CD4-positive, alpha-beta memory T cell (primary cell): ENCODE data around the gene RSBN1. TPM values are rescaled to one million over a fixed set of nuclear protein-coding genes. Genes with fewer than 3 reads are reported as not detected.
"Not testable (repeated sequence)": the region's sequence is repeated elsewhere in the genome, so short reads cannot be mapped to it uniquely, and the experiment has no call there.

Experiments used
- CTCF ChIA-PET: fragments of 350-600 bp; sonication (Branson Sonifier 250); formaldehyde crosslinking; loops from one replicate; lab custom pipeline; 2021; ENCODE audit warnings: inconsistent platforms; ENCODE audit not compliant: partially characterized antibody; lab: Charles Lee
- POLR2A ChIA-PET: fragments of 350-600 bp; sonication (Branson Sonifier 250); formaldehyde crosslinking; loops from one replicate; lab custom pipeline; 2021; ENCODE audit not compliant: partially characterized antibody; lab: Charles Lee
- DNase-seq, 5 donors: peaks; one replicate each; pipeline versions ENCODE4 v3.0.0 to v3.0.0-alpha.2; 2020 to 2022; ENCODE audit warnings: mixed read lengths in 1 of 5
- H3K27ac ChIP-seq: one replicate; pipeline ENCODE4 v1.7.0; 2013; ENCODE audit warnings: low read depth, low read length
- H3K27me3 ChIP-seq: 2 replicates; pipeline ENCODE4 v1.7.0; 2013; ENCODE audit warnings: mild to moderate bottlenecking, low read length, moderate library complexity; ENCODE audit not compliant: insufficient read depth
- H3K36me3 ChIP-seq: 2 replicates; pipeline ENCODE4 v1.7.0; 2013; ENCODE audit warnings: mild to moderate bottlenecking, low read length, moderate library complexity; ENCODE audit not compliant: insufficient read depth
- H3K4me1 ChIP-seq: 2 replicates; pipeline ENCODE4 v1.7.0; 2013; ENCODE audit warnings: mild to moderate bottlenecking, low read length, moderate library complexity; ENCODE audit not compliant: insufficient read depth
- H3K4me3 ChIP-seq, 2 donors: one replicate each; pipeline ENCODE4 v1.7.0; 2013; ENCODE audit warnings: low read length in 2 of 2, mild to moderate bottlenecking in 1 of 2
- H3K9me3 ChIP-seq, 2 donors: one replicate each; pipeline ENCODE4 v1.7.0; 2013; ENCODE audit warnings: low read length in 2 of 2, control low read depth in 1 of 2; ENCODE audit not compliant: control insufficient read depth in 1 of 2
- H3K27ac Mint-ChIP-seq, 7 donors: one replicate each; pipeline ENCODE4 v1.8.0; 2020 to 2021; ENCODE audit warnings: mixed read lengths in 7 of 7, mild to moderate bottlenecking in 6 of 7, inconsistent platforms in 3 of 7, moderate library complexity in 3 of 7
- H3K27me3 Mint-ChIP-seq, 2 donors: one replicate each; pipeline ENCODE4 v1.8.0; 2020 to 2021; ENCODE audit warnings: mixed read lengths in 2 of 2
- H3K36me3 Mint-ChIP-seq, 2 donors: one replicate each; pipeline ENCODE4 v1.8.0; 2020 to 2021; ENCODE audit warnings: mixed read lengths in 2 of 2, inconsistent platforms in 1 of 2, mild to moderate bottlenecking in 1 of 2
- H3K4me1 Mint-ChIP-seq, 4 donors: one replicate each; pipeline ENCODE4 v1.8.0; 2020 to 2021; ENCODE audit warnings: mixed read lengths in 4 of 4, mild to moderate bottlenecking in 1 of 4
- H3K4me3 Mint-ChIP-seq, 8 donors: one replicate each; pipeline ENCODE4 v1.8.0; 2020 to 2021; ENCODE audit warnings: mixed read lengths in 8 of 8, mild to moderate bottlenecking in 7 of 8, moderate library complexity in 6 of 8, inconsistent platforms in 3 of 8
- H3K9me3 Mint-ChIP-seq, 8 donors: one replicate each; pipeline ENCODE4 v1.8.0; 2020 to 2021; ENCODE audit warnings: mixed read lengths in 8 of 8, mild to moderate bottlenecking in 5 of 8, inconsistent platforms in 3 of 8, moderate library complexity in 1 of 8
- intact Hi-C: fragments of 100-400 bp; cut with micrococcal nuclease; formaldehyde crosslinking; loops from one replicate; pipeline ENCODE4 v1.15.1; 2023
- polyA plus RNA-seq, 2 donors: library from polyadenylated mRNA; unstranded; fragments of 300-500 nt; fragmentation: Illumina TruSeq; gene quantifications; one replicate each; pipeline ENCODE4 v1.2.3, GENCODE V29; 2021
- total RNA-seq, 2 experiments: library from RNA; stranded (reverse); gene quantifications; one replicate each; pipeline ENCODE4 v1.2.3, GENCODE V29; 2021

Gene RSBN1
- total and polyA plus RNA-seq, 4 experiments from 2014 or later, result 41.1 to 60.2 (median 55.3) TPM

DNA sequence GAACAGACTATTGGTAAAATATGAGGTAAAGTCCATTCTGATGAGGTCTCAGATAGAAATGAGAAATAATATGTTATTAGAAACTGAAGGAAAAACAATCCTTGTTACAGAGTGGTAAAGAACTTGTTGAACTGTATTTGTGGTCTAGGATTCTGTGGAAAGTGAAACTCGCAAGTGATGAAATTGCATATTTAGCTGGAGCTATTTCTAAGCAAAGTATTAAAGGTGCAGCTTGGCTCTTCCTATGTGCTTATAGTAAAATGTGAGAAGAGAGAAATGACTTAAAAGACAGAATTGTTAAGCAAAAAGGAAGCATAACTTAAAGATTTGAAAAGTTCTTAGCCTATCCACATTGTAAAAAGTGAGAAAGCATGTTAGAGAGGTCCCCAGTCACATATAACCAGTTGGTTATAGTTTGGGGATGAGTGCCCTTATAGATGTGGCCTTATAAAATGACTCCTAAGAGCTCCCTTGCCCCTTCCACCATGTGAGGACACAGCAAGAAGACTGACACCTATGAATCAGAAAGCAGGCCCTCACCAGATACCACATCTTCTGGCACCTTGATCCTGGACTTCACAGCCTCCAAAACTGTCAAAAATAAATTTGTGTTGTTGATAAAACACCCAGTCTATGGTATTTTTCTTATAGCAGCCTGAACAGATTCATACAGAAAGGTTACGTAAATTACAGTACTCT is 77.8 kb downstream of the RSBN1 start:
- Histone ChIP-seq H3K4me3 (no peak overlapping the region), H3K36me3 (no peaks in the 10 kb centered on the region), H3K27me3 (no peaks in the 10 kb centered on the region), H3K4me1 (no peaks in the 10 kb centered on the region), H3K27ac (no peak overlapping the region), H3K9me3 (no peaks in the 10 kb centered on the region)
- H3K4me3 Mint-ChIP-seq, result no peak overlapping the region
- ChIA-PET CTCF (no interaction called here), POLR2A (no interaction called here)
- H3K4me1 Mint-ChIP-seq, result no peaks in the 10 kb centered on the region
- no peak for DNase-seq
- H3K36me3 Mint-ChIP-seq, result peaks cover 17 to 22% of the 10 kb centered on the region in 2 donors
- intact Hi-C loops, result no loop called here
- peak overlapping the region in 2 of 7 donors; percentile 70 to 84 for H3K27ac Mint-ChIP-seq
- H3K27me3 Mint-ChIP-seq, result no peaks in the 10 kb centered on the region
- no peaks in the 10 kb centered on the region for H3K9me3 Mint-ChIP-seq

GRCh38 chr1:113732802-113733201 is 79.5 kb downstream of the RSBN1 start:
- no peaks in the 10 kb centered on the region for H3K36me3 ChIP-seq
- H3K27ac Mint-ChIP-seq, result no peak overlapping the region
- peaks cover 15 to 27% of the 10 kb centered on the region in 2 donors for H3K36me3 Mint-ChIP-seq
- peaks cover 0 to 2% (median 0%) of the 10 kb centered on the region in 4 donors for H3K4me1 Mint-ChIP-seq
- POLR2A ChIA-PET, result no interaction called here
- H3K9me3 Mint-ChIP-seq, result no peaks in the 10 kb centered on the region
- no peak for DNase-seq
- CTCF ChIA-PET, result no interaction called here
- no peaks in the 10 kb centered on the region for H3K9me3 ChIP-seq
- intact Hi-C loops, result no loop called here
- H3K27me3 ChIP-seq, result no peaks in the 10 kb centered on the region
- H3K27ac ChIP-seq, result no peak overlapping the region
- no peak overlapping the region for H3K4me3 Mint-ChIP-seq
- H3K4me1 ChIP-seq, result no peaks in the 10 kb centered on the region
- H3K27me3 Mint-ChIP-seq, result no peaks in the 10 kb centered on the region
- no peak overlapping the region for H3K4me3 ChIP-seq

- POLR2A ChIA-PET, result no interaction called here
- CTCF ChIA-PET, result no interaction called here
- intact Hi-C loops, result no loop called here
- Mint-ChIP-seq H3K9me3 (peaks cover 3 to 16% (median 9%) of the 10 kb centered on the region in 8 donors), H3K4me1 (peaks cover 0 to under 1% (median 0%) of the 10 kb centered on the region in 4 donors), H3K27me3 (no peaks in the 10 kb centered on the region), H3K4me3 (no peak overlapping the region), H3K27ac (peak overlapping the region in 1 of 7 donors; percentile 23), H3K36me3 (peaks cover 42 to 61% of the 10 kb centered on the region in 2 donors)
- no peak overlapping the region for H3K27ac ChIP-seq
- DNase-seq, result no peak
- H3K9me3 ChIP-seq, result no peaks in the 10 kb centered on the region
- no peaks in the 10 kb centered on the region for H3K4me1 ChIP-seq
- H3K4me3 ChIP-seq, result no peak overlapping the region
- no peaks in the 10 kb centered on the region for H3K27me3 ChIP-seq
- no peaks in the 10 kb centered on the region for H3K36me3 ChIP-seq
These were observed 91.3 kb downstream of the RSBN1 start for GRCh38 chr1:113721010-113721409.

GRCh38 chr1:113718621-113719020 is 93.7 kb downstream of the RSBN1 start:
- H3K27me3 ChIP-seq, H3K27me3 Mint-ChIP-seq, H3K27ac Mint-ChIP-seq, H3K4me1 ChIP-seq, H3K9me3 ChIP-seq, DNase-seq, POLR2A ChIA-PET, H3K4me3 Mint-ChIP-seq, intact Hi-C loops, H3K4me3 ChIP-seq, H3K4me1 Mint-ChIP-seq, H3K36me3 ChIP-seq, H3K27ac ChIP-seq: not testable (repeated sequence)
- Mint-ChIP-seq H3K9me3 (peaks cover 3 to 16% (median 9%) of the 10 kb centered on the region in 8 donors), H3K36me3 (peaks cover 42 to 57% of the 10 kb centered on the region in 2 donors)
- CTCF ChIA-PET, result interaction anchor here (0.7 kb wide), 1 partner anchor 122 kb away, joined by 3 read pairs; no protein-coding TSS in a partner anchor

DNA sequence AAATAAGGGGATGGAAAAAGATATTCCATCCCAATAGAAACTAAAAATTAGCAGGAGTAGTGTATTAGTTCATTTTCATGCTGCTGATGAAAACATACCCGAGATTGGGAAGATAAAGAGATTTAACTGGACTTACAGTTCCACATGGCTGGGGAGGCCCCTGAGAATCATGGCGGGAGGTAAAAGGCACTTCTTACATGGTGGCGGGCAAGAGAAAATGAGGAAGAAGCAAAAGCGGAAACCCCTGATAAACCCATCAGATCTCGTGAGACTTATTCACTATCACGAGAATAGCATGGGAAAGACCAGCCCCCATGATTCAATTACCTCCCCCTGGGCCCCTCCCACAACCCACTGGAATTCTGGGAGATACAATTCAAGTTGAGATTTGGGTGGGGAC is 94.8 kb downstream of the RSBN1 start:
- intact Hi-C loops, H3K9me3 ChIP-seq, POLR2A ChIA-PET, H3K4me3 Mint-ChIP-seq, H3K27me3 Mint-ChIP-seq, H3K27ac Mint-ChIP-seq, H3K36me3 ChIP-seq, H3K27ac ChIP-seq, H3K4me1 ChIP-seq, H3K4me3 ChIP-seq, H3K27me3 ChIP-seq, DNase-seq, H3K4me1 Mint-ChIP-seq, CTCF ChIA-PET: not testable (repeated sequence)
- H3K9me3 Mint-ChIP-seq, result peaks cover 3 to 16% (median 9%) of the 10 kb centered on the region in 8 donors
- peaks cover 38 to 56% of the 10 kb centered on the region in 2 donors for H3K36me3 Mint-ChIP-seq

DNA sequence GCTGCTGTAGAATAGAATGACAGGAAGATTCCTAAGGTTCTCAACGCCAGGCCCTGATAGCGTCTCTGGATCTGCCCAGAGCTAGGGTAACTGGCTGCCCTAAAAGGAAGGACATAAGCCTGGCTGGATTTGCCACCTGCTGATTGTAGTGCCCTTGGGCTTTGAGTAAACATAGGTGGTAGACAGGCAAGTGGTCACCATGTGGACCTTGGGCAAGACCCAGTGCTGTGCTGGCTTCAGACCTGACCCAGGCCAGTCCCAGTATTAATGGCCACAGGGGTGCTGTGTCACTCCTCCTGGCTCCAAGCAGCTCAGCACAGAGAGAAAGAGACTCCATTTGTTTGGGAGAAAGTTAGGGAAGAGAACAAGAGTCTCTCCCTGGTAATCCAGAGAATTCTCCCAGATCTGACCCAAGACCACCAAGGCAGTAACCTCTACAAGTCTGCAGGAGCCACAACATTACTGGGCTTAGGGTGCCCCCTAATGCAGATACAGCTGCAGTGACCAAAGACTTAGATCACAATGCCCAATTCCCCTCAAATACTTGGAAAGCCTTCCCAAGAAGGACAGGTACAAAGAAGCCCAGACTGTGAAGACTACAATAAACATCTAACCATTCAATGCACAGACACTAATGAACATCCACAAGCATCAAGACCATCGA is 97.5 kb downstream of the RSBN1 start:
- intact Hi-C loops, result no loop called here
- no peak overlapping the region for H3K4me3 ChIP-seq
- no peaks in the 10 kb centered on the region for H3K36me3 ChIP-seq
- no peak overlapping the region for H3K27ac ChIP-seq
- Mint-ChIP-seq H3K4me3 (no peak overlapping the region), H3K4me1 (peaks cover 0 to 5% (median 1%) of the 10 kb centered on the region in 4 donors), H3K36me3 (peaks cover 40 to 48% of the 10 kb centered on the region in 2 donors), H3K27ac (peak overlapping the region in 1 of 7 donors; percentile 58), H3K9me3 (peaks cover 0 to 16% (median 10%) of the 10 kb centered on the region in 8 donors), H3K27me3 (no peaks in the 10 kb centered on the region)
- H3K4me1 ChIP-seq, result no peaks in the 10 kb centered on the region
- no peaks in the 10 kb centered on the region for H3K9me3 ChIP-seq
- CTCF ChIA-PET, result interaction anchor here (1.6 kb wide), 1 partner anchor 642 kb away, joined by 7 read pairs; the partner anchor contains the start of gene LRIG2
- POLR2A ChIA-PET, result no interaction called here
- H3K27me3 ChIP-seq, result no peaks in the 10 kb centered on the region
- no peak for DNase-seq
